Ovary (tissue), 3 donors: Measurements from ENCODE around the gene ANO6.
"Not testable (repeated sequence)": the region's sequence is repeated elsewhere in the genome, so short reads cannot be mapped to it uniquely, and the experiment has no call there.

Experiments
- POLR2A ChIP-seq: fragments of 450-650 bp; IDR thresholded peaks from one replicate; pipeline ENCODE4 v1.6.1; 2017; ENCODE audit warnings: antibody characterized with exemption, mild to moderate bottlenecking, moderate library complexity
- TF ChIP-seq, protein P1 (sequence below), 3 donors: fragments of 450-650 bp in 2 of 3; fragments of 200-600 bp in 1 of 3; IDR thresholded peaks; one replicate each; pipeline versions ENCODE4 v1.5.1 to v1.8.0; 2016 to 2022; ENCODE audit warnings: antibody characterized with exemption in 3 of 3, mild to moderate bottlenecking in 1 of 3
- donor health status: DM: no; HTN: no; CAD: no.

GRCh38 chr12:45236383-45236782, 20.5 kb downstream of the ANO6 start:
- TF ChIP-seq, protein P1, sequence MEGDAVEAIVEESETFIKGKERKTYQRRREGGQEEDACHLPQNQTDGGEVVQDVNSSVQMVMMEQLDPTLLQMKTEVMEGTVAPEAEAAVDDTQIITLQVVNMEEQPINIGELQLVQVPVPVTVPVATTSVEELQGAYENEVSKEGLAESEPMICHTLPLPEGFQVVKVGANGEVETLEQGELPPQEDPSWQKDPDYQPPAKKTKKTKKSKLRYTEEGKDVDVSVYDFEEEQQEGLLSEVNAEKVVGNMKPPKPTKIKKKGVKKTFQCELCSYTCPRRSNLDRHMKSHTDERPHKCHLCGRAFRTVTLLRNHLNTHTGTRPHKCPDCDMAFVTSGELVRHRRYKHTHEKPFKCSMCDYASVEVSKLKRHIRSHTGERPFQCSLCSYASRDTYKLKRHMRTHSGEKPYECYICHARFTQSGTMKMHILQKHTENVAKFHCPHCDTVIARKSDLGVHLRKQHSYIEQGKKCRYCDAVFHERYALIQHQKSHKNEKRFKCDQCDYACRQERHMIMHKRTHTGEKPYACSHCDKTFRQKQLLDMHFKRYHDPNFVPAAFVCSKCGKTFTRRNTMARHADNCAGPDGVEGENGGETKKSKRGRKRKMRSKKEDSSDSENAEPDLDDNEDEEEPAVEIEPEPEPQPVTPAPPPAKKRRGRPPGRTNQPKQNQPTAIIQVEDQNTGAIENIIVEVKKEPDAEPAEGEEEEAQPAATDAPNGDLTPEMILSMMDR (IDR thresholded peaks at IDR 0.05): not testable (repeated sequence)
- not testable (repeated sequence) for TF ChIP-seq POLR2A
